Measurements from ENCODE around the gene PPP6C.
"Not testable (repeated sequence)": the region's sequence is repeated elsewhere in the genome, so short reads cannot be mapped to it uniquely, and the experiment has no call there.

The PPP6C gene

DNA sequence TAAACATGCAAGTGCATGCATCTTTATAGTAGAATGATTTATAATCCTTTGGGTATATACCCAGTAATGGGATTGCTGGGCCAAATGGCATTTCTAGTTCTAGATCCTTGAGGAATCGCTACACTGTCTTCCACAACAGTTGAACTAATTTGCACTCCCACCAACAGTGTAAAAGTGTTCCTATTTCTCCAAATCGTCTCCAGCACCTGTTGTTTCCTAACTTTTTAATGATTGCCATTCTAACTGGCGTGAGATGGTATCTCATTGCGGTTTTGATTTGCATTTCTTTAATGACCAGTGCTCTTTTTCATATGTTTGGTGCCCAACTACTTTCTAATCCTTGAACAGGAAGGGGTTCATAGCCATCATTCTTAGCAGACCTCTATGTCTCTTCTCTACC, 7.8 kb downstream of the PPP6C start:
- not testable (repeated sequence) for DNase-seq

DNA sequence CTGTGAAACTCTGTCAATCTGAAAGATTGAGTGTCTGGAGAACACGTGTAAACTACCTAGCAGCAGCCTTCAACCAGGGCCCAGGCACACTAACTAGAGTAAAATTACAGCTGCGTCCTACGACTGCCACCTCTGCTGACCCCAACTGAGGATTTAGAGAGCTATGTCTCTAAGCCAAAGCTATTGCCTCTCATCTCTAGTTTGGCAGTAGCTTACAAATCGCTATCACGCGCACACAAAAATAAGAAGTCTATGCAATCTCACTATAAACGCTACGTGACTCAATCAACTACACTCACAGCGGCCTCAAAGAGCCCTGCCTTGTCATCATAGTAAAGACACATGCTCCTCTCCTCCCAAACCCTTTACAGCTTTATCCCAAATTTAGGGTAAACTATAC, 8.7 kb downstream of the PPP6C start:
- DNase-seq = no peak

DNA sequence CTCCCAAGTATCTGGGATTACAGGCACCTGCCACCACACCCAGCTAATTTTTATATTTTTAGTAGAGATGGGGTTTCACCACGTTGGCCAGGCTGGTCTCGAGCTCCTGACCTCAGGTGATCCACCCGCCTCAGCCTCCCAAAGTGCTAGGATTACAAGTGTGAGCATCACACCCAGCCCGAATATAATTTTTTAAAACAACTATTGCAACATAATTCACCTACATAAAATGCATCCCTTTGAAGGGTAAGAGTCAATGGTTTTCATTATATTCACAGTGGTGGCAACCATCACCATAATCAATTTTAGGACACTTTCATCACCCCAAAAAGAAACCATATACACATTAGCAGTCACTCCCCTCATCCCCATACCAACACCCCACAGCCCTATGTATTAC, 9.8 kb downstream of the PPP6C start:
- not testable (repeated sequence) for DNase-seq

DNA sequence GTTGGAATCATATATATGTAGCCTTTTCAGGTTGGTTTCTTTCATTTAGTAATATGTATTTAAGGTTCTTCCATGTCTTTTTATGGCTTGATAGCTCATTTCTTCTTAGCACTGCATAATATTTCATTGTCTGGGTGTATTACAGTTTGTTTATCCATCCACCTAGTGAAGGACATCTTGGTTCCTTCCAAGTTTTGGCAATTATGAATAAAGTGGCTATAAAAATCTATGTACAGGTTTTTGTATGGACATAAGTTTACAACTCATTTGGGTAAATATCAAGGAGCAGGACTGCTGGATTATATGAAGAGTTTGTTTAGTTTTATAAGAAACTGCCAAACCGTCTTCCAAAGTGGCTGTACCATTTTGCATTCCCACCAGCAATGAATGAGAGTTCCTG, 11.7 kb downstream of the PPP6C start:
- no peak for DNase-seq

DNA sequence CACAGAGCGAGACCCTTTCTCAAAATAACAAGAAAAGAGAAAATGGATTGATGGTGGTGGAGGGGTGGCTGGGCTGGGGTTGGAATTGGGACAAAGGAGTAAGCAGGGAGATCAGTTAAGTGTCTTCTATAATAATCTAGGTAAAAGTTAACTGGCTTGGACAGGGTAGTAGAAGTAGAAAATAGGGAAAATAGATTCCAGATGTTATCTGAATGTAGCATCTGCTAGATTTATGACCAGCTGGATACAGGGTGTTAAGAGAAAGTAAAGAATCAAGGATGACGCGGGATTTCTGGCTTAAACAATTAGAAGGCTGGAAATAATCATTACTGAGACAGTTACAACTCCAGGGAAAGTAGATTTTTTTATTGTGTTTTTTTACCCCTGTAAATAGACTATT, 13.0 kb downstream of the PPP6C start:
- DNase-seq = no peak

DNA sequence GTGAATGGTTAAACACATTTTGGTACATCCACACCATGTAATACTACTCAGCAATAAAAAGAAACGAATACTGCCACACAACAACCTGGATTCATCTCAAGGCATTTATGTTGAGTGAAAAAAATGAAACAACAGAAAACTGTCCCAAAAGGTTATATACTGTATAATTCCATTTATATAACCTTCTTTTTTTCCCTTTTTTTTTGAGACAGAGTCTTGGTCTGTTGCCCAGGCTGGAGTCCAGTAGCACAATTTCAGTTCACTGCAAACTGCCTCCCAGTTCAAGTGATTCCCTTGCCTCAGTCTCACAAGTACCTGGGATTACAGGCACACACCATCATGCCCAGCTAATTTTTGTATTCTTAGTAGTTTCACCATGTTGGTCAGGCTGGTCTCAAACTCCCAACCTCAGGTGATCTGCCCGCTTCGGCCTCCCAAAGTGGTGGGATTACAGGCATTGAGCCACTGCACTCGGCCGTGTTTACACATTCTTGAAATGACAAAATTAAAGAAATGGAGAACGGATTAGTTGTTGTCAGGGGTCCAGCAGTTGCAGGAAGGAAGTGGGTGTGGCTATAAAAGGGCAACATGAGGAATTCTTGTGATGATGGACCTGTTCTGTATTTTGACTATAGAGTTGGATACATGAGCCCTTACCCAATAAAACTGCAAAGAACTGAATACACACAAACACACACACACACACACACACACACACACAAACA, 17.4 kb downstream of the PPP6C start:
- DNase-seq = no peak

DNA sequence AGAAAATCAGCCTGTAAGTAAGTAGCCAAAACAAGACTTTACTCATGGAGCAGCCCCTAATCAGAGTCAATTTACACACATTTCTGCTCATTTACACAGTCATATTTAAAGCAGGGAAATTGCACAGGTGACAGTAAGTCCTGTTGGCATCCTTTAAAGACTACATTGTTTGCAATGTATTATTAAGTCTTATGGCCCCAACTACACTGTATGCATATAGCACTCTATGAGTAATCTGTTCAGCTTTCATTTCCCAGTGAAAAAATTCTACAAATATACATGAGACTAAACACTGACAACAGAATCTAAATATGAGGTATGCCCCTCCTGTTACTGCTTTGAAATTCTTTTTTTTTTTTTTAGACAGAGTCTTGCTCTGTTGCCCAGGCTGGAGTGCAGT, 19.7 kb downstream of the PPP6C start:
- DNase-seq = no peak

DNA sequence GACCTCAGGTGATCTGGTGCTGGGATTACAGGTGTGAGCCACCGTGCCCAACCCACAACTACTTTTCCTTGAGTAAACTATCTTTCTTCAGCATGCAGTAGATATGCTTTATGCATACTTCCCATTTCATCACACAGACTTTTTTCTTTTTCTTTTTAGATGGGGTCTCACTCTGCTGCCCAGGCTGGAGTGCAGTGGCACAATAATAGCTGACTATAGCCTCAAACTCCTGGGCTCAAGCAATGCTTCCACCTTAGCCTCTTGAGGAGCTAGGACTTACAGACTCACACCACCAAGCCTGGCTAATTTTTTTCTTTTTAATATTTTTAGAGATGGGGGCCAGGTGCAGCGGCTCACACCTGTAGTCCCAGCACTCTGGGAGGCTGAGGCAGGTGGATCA, 22.8 kb downstream of the PPP6C start:
- no peak for DNase-seq

DNA sequence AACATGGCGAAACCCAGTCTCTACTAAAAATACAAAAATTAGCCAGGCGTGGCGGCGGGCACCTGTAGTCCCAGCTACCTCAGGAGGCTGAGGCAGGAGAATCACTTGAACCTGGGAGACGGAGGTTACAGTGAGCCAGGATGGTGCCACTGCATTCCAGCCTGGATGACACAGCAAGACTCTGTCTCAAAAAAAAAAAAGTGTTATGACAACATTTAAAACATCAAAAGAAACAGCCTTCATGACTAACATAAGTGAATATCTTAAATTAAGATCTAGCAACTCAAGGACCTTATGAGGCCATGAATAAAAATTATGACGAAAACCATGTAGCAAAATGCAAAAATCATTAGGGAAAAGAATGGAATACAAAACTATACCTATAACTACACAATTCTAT, 26.7 kb downstream of the PPP6C start:
- DNase-seq = not testable (repeated sequence)

DNA sequence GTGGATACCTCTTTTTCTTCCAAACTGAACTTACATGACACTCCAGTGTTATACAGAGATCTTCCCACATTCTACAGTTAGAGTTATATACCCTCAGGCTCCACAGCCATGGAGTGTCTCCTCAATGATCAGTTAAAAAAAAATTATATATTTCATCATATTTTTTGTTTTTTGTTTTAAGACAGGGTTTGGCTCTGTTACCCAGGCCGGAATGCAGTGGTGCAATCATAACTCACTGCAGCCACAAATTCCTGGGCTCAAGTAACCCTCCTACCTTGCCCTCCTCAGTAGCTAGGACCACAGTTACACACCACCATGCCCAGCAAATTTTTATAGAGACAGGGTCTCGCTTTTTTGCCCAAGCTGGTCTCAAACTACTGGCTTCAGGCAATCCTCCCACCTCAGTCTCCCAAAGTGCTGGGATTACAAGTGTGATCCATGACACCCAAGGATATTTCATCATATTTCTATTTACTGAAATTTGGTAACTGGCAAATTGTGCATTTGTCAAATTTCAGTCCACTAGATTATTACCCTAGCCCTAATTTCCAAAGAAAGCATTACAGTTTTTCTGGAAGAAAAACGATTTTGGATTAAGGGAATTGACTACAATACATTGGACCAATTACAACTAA, 28.2 kb downstream of the PPP6C start:
- no peak for DNase-seq

DNA sequence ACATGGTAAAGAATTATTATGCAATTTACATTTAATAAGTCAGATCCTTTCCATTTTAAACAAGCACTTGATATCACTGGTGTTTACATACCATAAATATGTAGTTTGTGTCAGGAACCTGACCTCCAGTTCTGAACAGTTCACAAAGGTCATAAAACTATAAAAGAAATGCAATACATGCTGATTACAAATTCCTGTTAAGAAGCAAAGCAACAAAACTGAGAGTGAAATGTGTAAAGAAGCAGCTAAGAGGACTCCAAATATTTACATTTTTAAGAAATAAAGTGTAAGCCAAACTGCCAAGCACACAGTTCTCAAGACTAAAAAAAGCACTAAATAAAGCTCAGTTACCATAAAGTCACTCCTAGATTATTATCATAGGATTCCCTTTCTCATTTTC, 28.9 kb downstream of the PPP6C start:
- DNase-seq = no peak

DNA sequence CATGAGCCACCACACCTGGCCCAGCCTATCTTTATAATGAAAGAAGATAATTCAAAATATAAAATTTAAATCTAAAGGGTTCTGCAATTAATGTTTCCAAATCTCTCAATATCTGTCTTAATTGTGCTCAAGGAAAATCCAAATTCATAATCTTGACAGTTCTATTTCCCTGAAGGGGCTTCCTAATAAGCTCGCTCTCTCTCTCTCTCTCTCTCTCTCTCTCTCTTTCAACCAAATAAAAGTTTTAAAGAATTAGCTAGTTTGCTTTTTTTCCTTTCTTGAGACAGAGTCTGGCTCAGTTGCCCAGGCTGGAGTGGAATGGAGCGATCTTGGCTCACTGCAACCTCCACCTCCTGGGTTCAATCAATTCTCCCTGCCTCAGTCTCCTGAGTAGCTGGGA, 33.1 kb downstream of the PPP6C start:
- DNase-seq = no peak

DNA sequence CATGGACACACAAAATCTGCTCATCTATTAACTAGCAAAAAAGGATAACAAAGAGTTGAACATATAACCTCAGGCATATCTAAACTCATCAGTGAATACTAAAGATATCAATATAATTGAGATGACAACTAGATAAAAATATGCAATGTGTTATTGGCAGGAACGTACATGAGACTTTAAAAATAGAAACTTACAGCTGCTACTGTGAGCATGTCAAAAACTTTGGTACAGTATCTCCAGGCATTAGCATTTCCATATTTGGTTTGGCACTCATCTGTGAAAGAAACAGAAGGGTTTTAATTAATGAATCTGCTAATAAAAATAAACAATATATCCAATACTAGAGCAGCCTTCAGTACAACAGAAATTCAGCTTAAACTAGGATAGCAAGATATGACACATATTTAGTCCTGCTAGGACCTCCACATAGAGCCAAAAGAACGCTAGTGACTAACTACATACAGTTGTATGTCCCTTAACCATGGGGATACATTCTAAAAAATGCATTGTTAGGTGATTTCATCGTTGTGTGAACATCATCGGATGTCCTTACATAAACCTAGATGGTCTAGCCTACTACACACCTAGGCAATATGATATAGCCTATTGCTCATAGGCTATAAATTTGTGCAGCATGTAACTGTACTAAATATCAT, 35.8 kb downstream of the PPP6C start:
- no peak for DNase-seq

DNA sequence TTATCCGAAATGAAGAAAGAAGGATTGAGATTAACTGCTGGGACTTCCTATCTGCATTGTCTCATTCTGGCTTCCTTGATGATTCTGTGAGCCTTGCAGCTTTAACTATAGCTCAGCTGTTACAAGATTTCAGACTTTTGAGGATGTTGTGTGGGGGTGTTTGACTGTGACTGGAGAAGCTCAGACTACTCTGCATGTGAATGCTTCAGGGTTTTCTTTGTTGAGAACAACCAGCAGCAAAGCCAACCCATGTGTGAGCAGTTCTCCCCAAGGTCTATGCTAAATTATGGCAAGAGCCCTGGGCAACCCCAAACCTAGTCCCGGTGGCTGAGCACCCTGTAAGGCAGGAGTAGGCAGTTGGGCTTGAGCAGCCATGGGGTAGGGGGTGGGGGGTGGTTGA, 37.9 kb downstream of the PPP6C start:
- DNase-seq = no peak

DNA sequence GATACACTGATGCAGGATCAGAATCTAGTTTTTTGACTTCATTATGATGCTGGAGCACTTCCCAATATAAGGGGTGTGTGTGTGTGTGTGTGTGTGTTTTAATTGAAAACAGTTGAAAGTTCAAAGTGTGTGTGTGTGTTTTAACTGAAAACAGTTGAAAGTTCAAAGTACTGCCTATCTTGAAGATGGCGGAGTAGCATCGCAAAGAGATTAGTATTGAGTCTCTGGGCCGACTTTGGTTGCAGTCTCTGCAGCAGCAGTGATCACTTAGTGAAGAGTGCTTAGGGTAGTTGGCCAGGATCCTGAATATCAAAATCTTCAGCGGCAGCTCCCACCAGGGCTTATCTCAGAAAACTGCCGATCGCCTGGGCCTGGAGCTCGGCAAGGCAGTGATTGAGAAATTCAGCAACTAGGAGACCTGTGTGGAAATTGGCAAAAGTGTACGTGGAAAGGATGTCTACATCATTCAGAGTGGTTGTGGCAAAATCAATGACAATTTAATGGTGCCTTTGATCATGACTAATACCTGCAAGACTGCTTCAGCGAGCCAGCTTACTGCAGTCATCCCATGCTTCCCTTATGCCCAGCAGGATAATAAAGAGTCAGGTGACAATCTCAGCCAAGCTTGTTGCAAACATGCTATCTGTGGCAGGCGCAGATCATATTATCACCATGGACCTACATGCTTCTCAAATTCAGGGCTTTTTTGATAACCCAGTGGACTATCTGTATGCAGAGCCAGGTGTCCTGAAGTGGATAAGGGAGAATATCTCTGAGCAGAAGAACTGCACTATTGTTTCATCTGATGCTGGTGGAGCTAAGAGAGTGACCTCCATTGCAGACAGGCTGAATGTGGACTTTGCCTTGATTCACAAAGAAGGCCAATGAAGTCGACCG, 39.0 kb downstream of the PPP6C start:
- no peak for DNase-seq

DNA sequence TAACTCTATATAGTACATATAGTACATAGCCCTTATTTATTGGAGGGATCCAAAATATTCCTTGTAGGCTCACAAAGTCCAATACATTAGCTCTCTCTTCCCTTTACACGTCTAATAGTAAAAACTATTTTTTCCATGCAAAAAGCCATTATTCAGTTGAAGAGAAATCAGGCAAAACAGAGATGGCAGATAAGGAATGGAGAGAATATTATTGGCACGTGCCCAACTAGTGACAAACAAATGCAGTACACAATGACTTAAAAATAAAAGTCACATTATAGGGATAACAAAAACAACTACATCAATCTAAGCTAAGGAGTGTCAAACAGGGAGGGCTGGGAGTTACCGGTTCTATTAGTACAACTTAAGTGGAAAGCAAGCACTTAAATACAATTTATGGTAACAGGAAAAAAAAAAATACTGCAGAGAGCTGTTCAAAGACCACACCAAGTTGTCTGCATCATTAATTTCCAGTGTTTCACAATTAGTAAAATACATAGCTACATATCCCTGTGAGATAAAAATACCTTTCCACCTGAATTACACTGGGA, 42.1 kb downstream of the PPP6C start:
- no peak for DNase-seq

DNA sequence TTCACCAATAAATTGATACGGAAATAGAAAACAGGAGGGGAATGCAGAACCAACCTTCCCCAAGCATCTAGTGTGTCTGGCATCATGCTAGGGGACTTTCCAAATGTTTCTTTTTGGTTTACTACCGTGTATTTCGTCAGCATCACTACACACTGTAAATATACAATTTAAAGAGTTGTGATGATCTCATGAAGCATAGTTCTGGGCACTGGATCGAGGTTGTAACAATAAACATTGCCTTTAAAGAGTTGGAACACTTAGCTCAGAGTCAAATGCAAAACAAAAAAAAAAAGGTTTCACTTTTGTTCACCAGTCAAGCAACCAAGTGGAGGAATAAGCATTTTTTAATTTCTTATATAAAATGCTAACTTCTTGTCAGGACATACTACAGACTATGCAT, 43.4 kb downstream of the PPP6C start:
- no peak for DNase-seq

DNA sequence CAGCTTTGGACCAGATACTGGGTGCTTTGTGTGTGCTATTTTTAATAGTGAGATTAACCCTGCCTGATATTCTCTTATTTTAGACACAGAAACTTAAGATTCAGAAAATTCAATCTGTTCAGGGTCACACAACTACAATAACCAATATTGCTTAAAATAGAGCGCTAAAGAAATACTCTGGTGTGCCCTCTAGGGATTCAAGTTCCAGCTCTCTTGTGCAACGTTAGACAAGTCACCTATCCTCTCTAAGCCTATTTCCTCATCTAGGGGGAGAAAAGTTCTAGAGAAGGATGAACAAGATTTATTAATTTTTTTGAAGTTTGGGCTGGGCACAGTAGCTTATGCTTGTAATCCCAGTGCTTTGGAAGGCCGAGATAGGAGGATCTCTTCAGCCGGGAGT, 44.2 kb downstream of the PPP6C start:
- DNase-seq = no peak

DNA sequence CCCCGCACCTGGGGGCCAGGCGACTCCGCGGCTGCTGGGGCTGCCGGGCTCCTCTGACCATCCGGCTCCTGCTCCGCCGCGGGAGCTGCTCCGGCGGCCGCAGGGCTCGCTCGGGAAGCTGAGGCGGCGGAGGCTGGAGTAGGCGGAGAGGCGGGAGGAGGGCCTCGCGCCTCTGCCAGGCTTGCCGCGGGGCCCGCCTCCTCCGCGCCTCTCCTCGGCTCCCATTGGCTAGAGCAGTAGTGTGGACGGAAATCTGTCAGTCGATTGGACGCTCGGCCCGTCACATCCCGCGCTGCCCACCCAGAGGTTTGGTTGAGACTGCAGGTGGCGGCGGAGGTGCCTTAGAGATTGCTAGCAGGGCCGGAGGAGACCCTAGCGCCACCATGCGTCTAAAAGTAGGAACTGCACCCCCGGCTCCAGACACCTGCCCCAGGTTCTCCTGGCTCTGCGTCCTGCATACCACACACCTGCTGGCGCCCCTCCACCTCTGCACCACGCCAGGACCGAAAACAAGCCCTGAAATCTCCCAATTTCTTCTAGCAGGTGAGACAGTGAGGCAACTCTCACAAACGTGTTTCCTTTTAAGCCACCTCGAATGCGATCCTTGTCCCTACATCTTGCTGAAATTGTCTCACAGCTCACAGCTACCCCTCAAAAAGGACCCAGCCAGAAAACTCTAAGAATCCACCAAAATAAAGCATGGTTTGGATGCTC, 46.1 kb downstream of the PPP6C start, which contains the start of gene SCAI:
Gene SCAI, minus strand, starts transcription at position 152 of the 714 bp plus-strand sequence. Its CDS starts 91 bp downstream, at position 61.
- peak; percentile 99 for DNase-seq

DNA sequence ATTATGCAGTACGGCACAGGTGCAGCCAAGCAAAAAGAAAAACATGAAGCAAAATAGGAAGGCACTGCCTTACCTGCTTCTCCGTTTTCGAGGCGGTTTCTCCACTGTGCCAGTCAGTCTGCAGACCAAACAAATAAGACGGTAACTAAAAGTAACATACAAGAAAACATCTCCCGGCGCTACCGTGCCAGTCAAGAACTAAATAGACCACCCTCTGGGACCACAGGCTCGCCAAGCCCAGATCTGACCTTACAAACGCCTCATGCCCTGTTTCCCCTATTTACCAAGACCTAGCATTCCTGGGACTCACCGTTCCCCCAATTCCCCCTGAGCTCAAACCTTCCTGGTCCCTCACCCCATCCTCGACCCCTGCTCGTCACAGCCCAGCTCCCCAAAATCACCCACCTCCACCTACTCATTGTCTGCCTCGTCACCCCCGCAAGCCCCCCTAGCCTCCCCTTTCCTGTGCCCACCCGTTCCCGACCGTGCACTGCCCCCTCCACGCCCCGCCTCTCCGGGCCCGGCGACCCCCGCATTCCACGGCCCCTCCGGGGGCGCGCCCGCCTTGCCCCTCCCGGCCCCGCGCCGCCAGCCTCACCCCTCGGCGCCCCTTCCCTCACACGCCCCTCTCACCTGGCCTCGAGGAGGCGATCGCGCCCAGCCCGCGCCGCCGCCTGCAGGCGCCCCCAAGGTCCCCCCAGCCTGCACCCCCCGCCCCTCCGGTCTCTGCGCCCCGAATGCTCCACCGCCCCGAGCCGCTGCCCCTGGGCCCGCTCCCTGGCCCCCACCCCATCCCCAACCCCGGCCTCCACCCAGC, 46.8 kb downstream of the PPP6C start:
- DNase-seq = peak; percentile 9

DNA sequence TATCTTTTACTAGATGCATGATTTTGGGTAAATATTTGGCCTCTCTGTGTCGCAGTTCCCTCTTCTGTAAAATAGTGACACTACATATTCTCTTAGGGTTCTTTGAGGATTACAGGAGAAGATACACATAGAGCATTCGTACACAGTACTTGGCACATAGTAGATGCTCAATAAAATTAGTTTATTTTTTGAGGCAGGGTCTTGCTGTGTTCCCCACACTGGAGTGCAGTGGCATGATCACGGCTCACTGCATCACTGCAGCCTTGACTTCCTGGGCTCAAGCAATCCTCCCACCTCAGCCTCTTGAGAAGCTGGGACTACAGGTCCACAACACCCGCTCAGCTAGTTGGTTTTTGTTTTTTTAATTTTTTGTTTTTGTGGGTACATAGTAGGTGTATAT, 47.9 kb downstream of the PPP6C start:
- DNase-seq = no peak

Data from CD4-positive, alpha-beta T cell treated with Interleukin-21 for 1 hour (primary cell).